ENCODE measurements around the gene DNAJC22. TPM values are rescaled to one million over a fixed set of nuclear protein-coding genes. Genes with fewer than 3 reads are reported as not detected.
"Not testable (repeated sequence)": the region's sequence is repeated elsewhere in the genome, so short reads cannot be mapped to it uniquely, and the experiment has no call there.

Gene DNAJC22
- total RNA-seq, 2 experiments from 2014 or later, result not detected

DNA sequence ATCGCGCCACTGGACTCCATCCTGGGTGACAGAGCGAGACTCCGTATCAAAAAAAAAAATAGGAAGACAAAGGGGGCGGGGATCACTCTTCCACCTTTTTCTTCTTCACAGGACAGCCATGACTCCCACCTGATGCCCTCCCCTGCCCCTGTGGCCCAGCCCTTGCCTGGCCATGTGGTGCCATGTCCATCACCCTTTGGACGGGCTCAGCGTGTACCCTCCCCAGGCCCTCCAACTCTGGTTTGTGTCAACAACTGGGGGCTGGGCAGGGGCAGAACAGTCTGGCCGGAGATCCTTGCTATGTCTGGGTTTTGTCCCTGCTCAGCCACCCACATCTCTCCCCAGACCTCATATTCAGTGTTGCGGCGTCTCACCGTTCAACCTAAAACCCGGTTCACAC lies 17.9 kb upstream of the DNAJC22 start:
- ChIA-PET CTCF (interaction anchor here (1.9 kb wide), 1 partner anchor 30 kb away, joined by 4 read pairs; no protein-coding TSS in a partner anchor), POLR2A (no interaction called here)

DNA sequence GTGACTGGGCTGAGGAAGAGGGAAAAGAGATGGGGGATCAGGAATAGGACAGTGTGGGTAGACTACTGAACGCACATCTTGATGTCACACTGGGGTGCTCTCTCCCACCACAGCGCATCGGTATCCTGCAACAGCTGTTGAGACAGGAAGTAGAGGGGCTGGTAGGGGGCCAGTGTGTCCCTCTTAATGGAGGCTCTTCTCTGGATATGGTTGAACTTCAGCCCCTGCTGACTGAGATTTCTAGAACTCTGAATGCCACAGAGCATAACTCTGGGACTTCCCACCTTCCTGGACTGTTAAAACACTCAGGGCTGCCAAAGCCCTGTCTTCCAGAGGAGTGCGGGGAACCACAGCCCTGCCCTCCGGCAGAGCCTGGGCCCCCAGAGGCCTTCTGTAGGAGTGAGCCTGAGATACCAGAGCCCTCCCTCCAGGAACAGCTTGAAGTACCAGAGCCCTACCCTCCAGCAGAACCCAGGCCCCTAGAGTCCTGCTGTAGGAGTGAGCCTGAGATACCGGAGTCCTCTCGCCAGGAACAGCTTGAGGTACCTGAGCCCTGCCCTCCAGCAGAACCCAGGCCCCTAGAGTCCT lies 16.6 kb upstream of the DNAJC22 start:
- ChIA-PET CTCF (interaction anchor here (1.9 to 3.5 kb wide), 2 partner anchors 13 to 28 kb away, joined by 4 to 31 read pairs; no protein-coding TSS in a partner anchor), POLR2A (no interaction called here)

DNA sequence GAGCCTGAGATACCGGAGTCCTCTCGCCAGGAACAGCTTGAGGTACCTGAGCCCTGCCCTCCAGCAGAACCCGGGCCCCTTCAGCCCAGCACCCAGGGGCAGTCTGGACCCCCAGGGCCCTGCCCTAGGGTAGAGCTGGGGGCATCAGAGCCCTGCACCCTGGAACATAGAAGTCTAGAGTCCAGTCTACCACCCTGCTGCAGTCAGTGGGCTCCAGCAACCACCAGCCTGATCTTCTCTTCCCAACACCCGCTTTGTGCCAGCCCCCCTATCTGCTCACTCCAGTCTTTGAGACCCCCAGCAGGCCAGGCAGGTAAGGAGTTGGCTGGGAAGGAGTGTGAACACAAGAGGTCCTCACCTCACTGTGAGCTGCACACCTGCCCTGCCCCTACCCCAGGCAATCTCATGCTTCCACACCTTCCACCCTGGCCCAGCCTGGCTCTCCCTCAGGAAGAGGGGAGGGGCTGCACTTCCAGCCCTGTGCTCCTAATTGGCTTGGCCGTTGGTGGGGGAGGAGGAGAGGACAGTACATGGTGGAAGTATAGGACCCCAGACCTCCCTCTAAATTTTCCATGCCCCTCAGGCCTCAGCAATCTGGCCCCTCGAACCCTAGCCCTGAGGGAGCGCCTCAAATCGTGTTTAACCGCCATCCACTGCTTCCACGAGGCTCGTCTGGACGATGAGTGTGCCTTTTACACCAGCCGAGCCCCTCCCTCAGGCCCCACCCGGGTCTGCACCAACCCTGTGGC lies 15.9 kb upstream of the DNAJC22 start:
- POLR2A ChIA-PET, result no interaction called here
- CTCF ChIA-PET, result interaction anchor here (0.6 to 3.5 kb wide), 7 partner anchors 8 to 42 kb away, joined by 3 to 31 read pairs (median 6); partner anchors contain the start of genes DNAJC22, PRPH and TROAP

DNA sequence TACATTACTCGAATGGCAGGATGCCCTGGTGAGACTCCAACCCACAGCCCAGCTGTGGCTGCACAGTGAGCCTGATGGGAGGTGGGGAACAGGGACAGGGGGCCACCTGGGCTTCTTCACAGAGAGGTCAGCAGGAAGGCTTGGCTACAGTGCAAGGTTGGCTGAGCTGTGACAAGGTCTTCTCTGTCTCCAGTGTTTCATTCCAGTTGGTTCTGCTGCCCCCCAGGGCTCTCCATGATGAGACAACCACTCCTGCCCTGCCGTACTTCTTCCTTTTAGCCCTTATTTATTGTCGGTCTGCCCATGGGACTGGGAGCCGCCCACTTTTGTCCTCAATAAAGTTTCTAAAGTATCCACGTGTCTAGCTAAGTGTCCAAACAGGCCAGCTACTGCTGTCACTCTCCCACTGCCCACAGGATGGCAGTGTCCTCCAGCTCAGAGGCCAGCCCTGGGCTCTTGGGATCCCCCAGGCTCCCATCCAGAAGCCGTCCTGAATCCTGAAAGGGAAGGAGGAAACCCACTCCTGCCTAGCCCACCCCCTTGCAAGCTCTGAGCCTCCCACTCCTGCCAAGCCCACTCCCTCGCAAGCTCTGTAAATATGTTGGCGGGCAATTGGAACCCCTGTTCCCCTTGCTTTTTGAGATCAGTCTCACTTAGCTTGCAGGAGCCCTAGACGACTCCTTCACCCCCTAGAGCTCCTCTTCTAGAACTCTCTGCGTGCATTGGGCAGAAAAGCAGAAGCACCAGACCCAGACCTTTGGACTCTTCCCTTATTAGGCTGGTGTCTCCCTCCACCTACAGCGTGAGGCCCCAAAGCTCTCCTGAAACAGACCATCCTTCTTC lies 15.1 kb upstream of the DNAJC22 start:
- ChIA-PET CTCF (interaction anchor here (0.6 to 3.5 kb wide), 10 partner anchors 9 to 184 kb away, joined by 3 to 31 read pairs (median 5); partner anchors contain the start of genes DNAJC22, PRPH and TROAP), POLR2A (no interaction called here)

DNA sequence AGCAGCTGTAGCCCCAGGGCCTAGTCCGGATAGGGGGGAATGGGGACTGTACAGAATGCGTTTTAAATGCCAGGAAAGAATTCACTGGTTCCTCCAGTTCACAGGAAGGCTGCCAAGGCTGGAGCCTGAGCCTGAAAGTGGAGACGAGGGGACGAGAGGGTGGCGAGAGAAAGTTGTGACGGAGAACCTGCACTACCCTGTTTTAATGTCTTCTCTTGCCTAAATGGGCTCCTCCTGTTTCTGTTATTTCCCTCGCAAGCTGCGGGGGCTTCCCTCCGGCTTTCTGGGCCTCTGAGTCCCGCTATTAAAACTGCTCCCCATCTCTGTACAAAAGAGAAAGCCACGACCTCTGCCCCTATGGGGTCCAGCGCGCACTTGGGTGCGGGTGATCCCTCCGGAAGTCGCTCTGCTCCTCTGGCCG lies 14.2 kb upstream of the DNAJC22 start:
- POLR2A ChIA-PET, result no interaction called here
- CTCF ChIA-PET, result interaction anchor here (0.6 to 3.5 kb wide), 9 partner anchors 10 to 474 kb away, joined by 3 to 31 read pairs (median 6); partner anchors contain the start of genes DNAJC22, PRPH and TROAP

DNA sequence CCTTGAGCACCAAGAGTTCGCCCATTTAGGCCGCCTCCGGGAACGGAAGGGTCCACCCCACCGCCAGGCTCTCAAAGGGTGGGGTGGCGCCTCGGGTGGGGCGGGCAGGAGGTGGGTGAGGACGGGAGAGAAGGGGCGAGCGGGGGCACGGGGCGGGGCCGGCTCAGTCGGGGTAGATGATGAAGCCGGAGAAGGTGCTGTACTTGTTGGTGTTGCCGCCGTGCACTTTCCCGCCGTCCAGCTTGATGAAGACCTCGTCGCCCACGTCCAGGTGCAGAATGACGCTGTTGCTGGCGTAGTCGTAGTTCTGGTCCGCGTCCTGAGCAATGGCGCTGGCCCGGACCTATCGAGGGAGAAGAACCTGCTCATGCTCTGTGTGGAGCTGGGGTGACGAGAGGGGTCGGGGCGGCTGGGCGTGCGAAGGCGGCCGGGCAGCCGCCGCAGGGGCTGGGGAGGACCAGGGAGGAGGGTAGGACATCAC lies 13.8 kb upstream of the DNAJC22 start:
- CTCF ChIA-PET, result interaction anchor here (0.6 to 3.5 kb wide), 7 partner anchors 10 to 475 kb away, joined by 3 to 31 read pairs (median 4); partner anchors contain the start of gene PRPH
- POLR2A ChIA-PET, result no interaction called here

DNA sequence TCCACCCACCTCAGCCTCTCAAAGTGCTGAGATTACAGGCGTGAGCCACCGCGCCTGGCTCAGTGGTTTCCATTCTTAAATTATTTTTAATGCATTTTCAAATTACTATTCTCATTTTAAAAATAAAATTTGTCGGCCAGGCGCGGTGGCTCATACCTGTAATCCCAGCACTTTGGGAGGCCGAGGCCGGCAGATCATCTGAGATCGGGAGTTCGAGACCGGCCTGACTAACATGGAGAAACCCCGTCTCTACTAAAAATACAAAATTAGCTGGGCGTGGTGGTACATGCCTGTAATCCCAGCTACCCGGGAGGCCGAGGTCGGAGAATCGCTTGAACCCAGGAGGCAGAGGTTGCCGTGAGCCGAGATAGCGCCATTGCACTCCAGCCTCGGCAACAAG lies 12.9 kb upstream of the DNAJC22 start:
- POLR2A ChIA-PET, result not testable (repeated sequence)
- CTCF ChIA-PET, result interaction anchor here (1.0 to 3.5 kb wide), 4 partner anchors 13 to 113 kb away, joined by 3 to 28 read pairs (median 8); partner anchors contain the start of genes DNAJC22 and PRPH

DNA sequence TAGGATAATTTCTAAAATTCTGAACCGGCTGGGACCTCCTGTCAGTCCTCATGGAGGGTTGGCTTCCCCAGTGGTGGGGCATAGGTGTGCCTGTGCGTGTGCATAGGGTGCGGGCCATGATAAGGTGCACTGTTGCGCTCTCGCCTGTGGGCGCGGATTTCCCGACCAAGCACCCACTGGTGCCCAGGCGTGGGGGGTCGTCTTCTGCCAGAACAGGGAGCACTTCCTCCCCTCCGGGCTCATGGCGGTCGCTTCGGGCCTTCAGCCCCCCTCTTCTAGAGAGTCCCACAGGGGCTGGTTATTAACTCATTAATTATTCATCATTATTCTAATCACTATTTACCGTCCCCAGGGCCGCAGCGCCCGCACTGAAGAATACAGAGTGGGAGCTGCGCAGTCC lies 12.5 kb upstream of the DNAJC22 start:
- POLR2A ChIA-PET, result no interaction called here
- CTCF ChIA-PET, result interaction anchor here (1.4 to 2.8 kb wide), 3 partner anchors 13 to 39 kb away, joined by 5 to 12 read pairs (median 8); partner anchors contain the start of genes DNAJC22 and PRPH

DNA sequence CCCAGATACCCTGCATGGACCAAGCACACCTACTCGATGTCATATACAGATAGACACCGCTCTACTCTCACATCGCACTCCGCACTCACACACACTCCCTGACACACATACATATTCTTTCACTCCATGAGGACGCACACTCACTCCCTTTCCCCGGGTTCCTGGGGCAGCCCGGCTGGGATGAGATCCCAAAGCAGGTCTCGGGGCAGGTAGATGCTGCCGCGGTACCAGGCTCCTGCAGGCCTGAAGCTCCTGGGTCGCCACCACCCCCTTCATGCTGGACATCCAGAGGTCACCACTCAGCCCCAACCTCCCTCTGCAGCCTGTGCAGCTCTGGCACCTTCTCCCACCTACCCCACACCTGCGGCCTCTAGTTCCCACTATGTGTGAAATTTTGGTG lies 12.0 kb upstream of the DNAJC22 start:
- CTCF ChIA-PET, result interaction anchor here (1.4 to 2.8 kb wide), 3 partner anchors 12 to 39 kb away, joined by 5 to 12 read pairs (median 8); partner anchors contain the start of genes DNAJC22 and PRPH
- POLR2A ChIA-PET, result no interaction called here

DNA sequence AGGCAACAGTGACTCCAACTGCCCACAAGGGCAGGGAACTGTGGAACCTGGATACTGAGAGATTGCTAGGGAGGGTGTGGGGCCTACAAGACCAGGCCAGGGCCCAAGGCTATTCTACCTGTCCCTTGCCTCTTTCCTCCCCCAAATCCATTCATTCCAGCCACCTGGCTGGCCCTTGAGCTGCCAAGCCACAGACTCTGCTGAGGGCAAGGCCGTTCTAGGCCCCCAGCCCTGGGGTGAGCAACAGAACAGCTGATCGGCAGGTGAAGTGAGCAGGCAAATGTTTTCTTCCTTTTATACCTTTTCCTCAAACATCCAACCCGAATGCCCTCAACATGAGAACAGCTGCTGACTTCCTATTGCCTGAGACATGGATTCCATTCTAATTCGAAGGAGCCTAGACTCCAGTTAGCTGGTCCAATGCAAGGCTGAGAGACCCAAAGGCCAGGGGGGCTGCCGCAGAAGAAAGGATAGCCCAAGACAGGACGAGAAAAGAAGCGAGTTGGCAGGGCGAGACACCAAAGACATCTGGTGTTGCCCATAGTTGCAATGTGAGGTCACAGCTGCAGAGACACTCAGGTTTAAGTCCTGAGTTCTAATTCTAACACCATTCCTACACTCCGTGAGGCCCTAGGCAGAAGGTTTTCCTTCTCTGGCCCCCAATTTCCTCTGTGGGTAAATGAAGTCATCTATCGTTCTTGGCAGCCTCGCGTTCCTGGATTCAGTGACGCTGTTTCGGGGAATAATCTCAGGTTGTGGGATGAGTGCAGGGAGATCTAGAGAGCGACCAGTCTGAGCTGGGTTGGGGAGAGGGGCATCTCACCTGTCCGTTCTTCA lies 11.4 kb upstream of the DNAJC22 start:
- POLR2A ChIA-PET, result no interaction called here

DNA sequence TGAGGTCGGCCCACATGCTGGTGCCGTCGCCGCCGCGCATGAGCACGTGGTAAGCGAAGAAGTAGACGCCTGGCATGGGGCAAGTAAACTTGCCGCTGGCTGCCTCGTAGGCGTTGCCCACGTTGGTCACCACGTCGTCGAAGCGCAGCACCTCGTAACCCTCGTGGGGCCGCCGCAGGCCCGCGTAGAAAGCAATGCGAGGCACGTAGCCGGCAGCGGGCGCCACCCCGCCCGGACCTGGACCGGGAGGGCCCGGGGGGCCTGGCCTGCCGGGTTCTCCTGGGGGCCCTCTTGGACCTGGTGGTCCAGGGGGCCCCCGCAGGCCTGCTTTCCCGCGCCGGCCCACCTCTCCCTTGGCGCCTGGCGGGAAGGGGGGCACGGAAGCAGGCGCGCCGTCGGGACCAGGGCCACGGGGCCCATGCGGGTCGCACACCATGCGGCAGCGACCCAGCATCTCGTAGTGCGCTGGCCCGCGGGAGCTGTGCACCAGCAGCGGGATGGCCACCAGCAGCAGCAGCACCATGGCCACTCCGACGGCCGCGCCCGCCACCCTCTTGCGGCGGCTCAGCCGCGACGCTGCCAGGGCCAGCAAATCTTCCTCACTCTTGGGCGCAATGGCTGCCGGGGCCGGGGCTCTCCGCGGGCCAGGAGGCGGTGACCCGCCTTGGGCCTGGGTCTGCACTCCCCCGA lies 10.6 kb upstream of the DNAJC22 start:
- POLR2A ChIA-PET, result no interaction called here

More for the DNA sequence above, 11.4 kb upstream of the DNAJC22 start:
- CTCF ChIA-PET, result interaction anchor here (1.4 to 2.8 kb wide), 3 partner anchors 12 to 40 kb away, joined by 5 to 12 read pairs (median 8); partner anchors contain the start of genes DNAJC22 and PRPH

DNA sequence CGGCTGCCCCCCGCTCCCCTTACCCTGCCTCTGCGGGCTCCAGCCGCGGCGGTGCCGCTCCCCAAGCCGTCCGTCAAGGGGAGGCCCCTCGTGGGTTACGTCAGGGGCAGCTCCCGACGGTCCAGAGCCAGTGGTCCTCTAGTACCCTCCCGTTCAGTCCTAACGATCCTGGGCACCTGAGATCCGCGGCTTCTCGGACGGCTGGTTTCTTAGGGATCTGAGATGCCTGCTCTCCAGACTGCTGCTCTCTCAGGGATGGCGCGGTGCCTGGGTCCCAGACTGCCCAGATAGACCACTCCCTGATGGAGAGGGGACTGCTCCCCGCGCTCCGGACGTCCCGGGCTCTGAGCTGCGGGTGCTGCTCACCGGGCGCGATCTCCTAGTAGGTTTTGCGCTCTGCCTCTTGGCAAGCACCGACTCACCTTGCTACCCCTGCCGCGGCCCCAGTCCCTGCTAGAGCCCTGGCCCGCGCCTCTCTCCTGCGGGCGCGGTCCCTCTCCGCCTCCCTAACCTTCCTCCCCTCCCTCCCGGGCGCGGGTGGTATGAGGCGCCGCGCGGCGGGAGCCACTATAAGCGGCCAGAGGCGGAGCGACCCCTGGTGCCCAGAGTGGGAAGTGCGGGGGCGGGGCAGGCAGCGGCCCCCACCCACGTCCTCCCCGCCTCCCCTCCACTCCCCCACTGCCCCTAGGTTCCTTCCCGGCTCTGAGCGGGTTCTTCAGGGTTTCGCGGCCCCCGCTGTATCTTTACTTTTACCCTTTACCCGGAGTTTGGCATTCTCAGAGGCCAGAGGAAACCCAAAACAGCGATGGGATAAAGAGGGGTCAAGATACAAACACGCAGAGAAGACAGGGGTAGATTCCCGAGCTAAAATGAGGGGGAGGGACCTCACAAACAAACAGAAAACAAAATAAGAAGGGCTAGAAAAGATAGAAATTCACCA lies 9.8 kb upstream of the DNAJC22 start, which contains the start of gene C1QL4:
Gene C1QL4, minus strand, starts transcription at position 544 of the 940 bp plus-strand sequence. CDS start 711 bp downstream, outside the sequence.
- CTCF ChIA-PET, result interaction anchor here (1.0 to 3.6 kb wide), 7 partner anchors 11 to 48 kb away, joined by 3 to 18 read pairs (median 5); partner anchors contain the start of gene PRPH
- POLR2A ChIA-PET, result no interaction called here

More for the DNA sequence above, 10.6 kb upstream of the DNAJC22 start:
- CTCF ChIA-PET, result interaction anchor here (1.0 to 3.6 kb wide), 6 partner anchors 11 to 47 kb away, joined by 3 to 18 read pairs (median 7); partner anchors contain the start of genes DNAJC22 and PRPH

DNA sequence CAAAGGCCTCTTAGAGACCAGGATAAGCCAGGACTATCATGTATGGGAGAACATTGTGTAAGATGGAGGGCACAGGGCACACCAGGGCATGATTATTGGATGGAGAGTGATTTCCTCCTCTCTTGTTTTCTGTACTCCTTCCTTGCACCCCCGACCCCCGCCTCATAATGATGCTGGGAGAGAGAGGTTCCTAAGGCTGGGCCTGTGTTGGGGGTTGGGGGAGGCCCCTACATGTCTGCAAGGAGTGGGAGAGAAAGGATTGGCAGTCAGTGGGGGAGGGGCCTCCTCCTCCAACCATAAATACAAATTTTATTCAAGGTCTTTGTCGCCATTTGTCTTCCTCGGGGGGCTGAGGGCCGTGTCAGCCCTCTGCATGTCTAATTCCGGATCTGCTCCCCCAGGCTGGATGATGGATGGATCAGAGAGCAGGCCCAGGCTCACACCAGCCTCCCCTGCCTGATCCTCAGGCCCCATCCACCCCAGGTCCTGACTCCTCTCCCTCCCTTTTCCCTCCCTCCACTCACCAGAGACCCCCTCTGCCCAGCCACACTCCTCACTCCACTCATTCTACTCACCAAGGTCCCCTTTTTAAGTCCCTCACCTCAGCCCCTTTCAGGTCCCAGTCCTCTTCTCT lies 7.7 kb upstream of the DNAJC22 start:
- ChIA-PET POLR2A (no interaction called here), CTCF (interaction anchor here (0.8 to 3.6 kb wide), 5 partner anchors 9 to 103 kb away, joined by 4 to 18 read pairs (median 5); partner anchors contain the start of gene PRPH)

DNA sequence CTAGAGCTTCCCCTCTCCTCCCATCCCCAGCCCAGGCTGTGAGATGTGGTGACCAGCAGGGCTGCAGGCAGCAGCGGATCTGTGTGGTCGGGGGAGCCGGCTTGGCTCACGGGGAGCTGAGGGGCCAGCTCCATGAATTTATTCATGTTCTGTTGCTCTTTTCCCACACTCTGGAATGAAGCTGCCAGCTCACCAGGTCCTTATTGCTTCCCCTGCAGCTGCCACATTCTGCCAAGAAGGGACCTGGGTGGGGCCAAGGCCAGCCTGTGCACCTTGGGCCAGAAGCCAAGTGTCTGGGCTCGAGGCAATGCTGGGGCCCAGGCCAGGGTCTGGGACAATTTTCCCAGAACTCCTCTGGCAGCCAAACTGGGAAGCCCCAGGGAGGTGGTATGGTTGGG lies 7.2 kb upstream of the DNAJC22 start:
- ChIA-PET POLR2A (no interaction called here), CTCF (interaction anchor here (0.8 to 3.6 kb wide), 4 partner anchors 8 to 104 kb away, joined by 4 to 18 read pairs (median 8); partner anchors contain the start of gene PRPH)

DNA sequence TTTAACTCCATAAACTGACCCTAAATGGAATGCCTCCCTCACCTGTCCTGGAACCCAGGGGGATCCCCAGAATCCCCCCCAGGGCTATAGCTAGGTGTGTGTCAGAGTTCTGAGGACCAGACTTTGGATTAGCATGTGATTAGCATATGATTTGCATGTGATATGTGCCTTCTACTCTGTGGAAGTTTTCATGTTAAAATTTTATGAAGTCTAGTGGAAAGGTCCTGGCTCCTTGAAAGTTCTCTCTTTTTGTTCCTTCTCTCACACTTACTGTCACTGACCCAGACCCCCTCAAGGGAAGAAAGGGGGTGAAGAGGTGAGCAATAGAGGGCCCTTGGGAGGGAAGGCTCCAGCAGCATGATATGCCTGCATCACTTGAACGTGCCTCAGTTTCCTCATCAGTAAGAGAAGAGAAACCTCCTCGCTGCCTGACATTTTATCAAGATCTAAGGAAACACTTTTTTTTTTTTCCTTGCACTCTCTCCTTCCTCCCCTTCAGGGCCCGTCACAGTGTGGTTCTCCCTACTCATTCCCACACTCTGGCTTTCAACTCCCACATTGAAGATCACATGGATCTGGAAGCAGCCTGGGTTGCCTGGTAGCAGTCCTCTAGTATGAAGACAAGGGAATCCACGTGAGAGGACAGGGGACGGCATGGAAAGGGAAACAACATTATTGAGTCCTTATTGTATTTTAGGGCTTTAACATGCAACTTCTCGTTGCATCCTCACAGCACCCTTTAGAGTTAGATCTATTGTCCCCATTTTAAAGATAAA lies 6.4 kb upstream of the DNAJC22 start:
- ChIA-PET POLR2A (no interaction called here), CTCF (interaction anchor here (0.8 to 2.9 kb wide), 4 partner anchors 44 to 104 kb away, joined by 4 to 34 read pairs (median 6); partner anchors contain the start of gene PRPH)

Data from activated CD8-positive, alpha-beta memory T cell treated with anti-CD3 and anti-CD28 coated beads for 36 hours (primary cell).